K562 (cell line): Measurements from ENCODE around the gene SLC9A2. TPM values are rescaled to one million over a fixed set of nuclear protein-coding genes. Genes with fewer than 3 reads are reported as not detected.

Experiments
- CREB1 ChIP-seq, 2 experiments: sonication (generic) in 1 of 2; formaldehyde crosslinking in 1 of 2; IDR thresholded peaks; 2 replicates each; pipeline versions ENCODE4 v1.6.1 to v1.8.0; 2012 to 2022; ENCODE audit warnings: inconsistent platforms in 1 of 2, mild to moderate bottlenecking in 1 of 2, missing genetic modification reagents in 1 of 2, moderate library complexity in 1 of 2
- FOXJ3 ChIP-seq: sonication (generic); formaldehyde crosslinking; IDR thresholded peaks from 2 replicates; pipeline ENCODE4 v1.4.0; 2020; ENCODE audit warnings: mild to moderate bottlenecking, missing genetic modification reagents
- GATAD2A ChIP-seq: fragments of 450-650 bp; IDR thresholded peaks from 2 replicates; pipeline ENCODE4 v1.6.1; 2017
- MNT ChIP-seq, 2 experiments: fragments of 450-650 bp; conservative IDR thresholded peaks; 2 replicates each; pipeline ENCODE4 v1.6.1; 2017; ENCODE audit warnings: mild to moderate bottlenecking in 2 of 2, moderate library complexity in 2 of 2
- NFXL1 ChIP-seq: fragments of 450-650 bp; formaldehyde crosslinking; IDR thresholded peaks from 2 replicates; pipeline ENCODE4 v1.4.0; 2021; ENCODE audit warnings: mild to moderate bottlenecking
- NONO ChIP-seq, 2 experiments: fragments of 200-400 bp in 1 of 2; fragments of 450-650 bp in 1 of 2; formaldehyde crosslinking in 1 of 2; IDR thresholded peaks; 2 replicates each; pipeline ENCODE4 v1.6.1; 2017; ENCODE audit warnings: low read depth in 2 of 2, mild to moderate bottlenecking in 2 of 2, moderate library complexity in 2 of 2, low read length in 1 of 2
- OTX1 ChIP-seq: fragments of 450-650 bp; formaldehyde crosslinking; IDR thresholded peaks from 2 replicates; pipeline ENCODE4 v1.4.0; 2022; ENCODE audit warnings: mild to moderate bottlenecking
- PHF8 ChIP-seq: fragments of 200-600 bp; sonication (generic); IDR thresholded peaks from 2 replicates; pipeline ENCODE4 v1.6.1; 2012; ENCODE audit warnings: mixed run types, mild to moderate bottlenecking, inconsistent platforms, low read length, moderate library complexity, borderline replicate concordance
- POLR2B ChIP-seq: fragments of 450-650 bp; IDR thresholded peaks from 2 replicates; pipeline ENCODE4 v1.6.1; 2018; ENCODE audit warnings: low read depth; ENCODE audit not compliant: partially characterized antibody
- PRMT5 ChIP-seq: sonication (generic); formaldehyde crosslinking; IDR thresholded peaks from 2 replicates; pipeline ENCODE4 v1.5.0; 2020; ENCODE audit warnings: missing genetic modification reagents
- RB1 ChIP-seq: fragments of 450-650 bp; IDR thresholded peaks from 2 replicates; pipeline ENCODE4 v1.6.1; 2017; ENCODE audit warnings: low read depth, mild to moderate bottlenecking
- RFX1 ChIP-seq: fragments of 450-650 bp; IDR thresholded peaks from 2 replicates; pipeline ENCODE4 v1.6.1; 2016; ENCODE audit warnings: mild to moderate bottlenecking, moderate library complexity
- RUNX1 ChIP-seq: sonication (generic); IDR thresholded peaks from 2 replicates; pipeline ENCODE4 v1.6.1; 2016; ENCODE audit warnings: antibody characterized with exemption, low read depth
- SMAD1 ChIP-seq: fragments of 150-350 bp; IDR thresholded peaks from 2 replicates; pipeline ENCODE4 v1.6.1; 2014; ENCODE audit warnings: low read length, low read depth; ENCODE audit not compliant: partially characterized antibody
- SMAD2 ChIP-seq: fragments of 150-350 bp; IDR thresholded peaks from 2 replicates; pipeline ENCODE4 v1.6.1; 2014; ENCODE audit warnings: low read depth, mild to moderate bottlenecking, low read length
- ZNF589 ChIP-seq: fragments of 200-800 bp; sonication (Bioruptor generic); IDR thresholded peaks from 2 replicates; pipeline ENCODE4 v1.6.1; 2016; ENCODE audit warnings: low read depth, missing genetic modification characterization, missing compliant biosample characterization
- polyA plus RNA-seq, 8 experiments: library from polyadenylated mRNA; depleted of rRNA in 4 of 8; stranded (reverse) in 5 of 8; unstranded in 3 of 8; fragments of >200 nt; fragmentation: Nextera tagmentation in 2 of 8; fragmentation: Illumina TruSeq in 1 of 8; extraction: Ambion mirVana in 2 of 8; extraction: Trizol in 1 of 8; gene quantifications; 2 replicates each; pipeline versions ENCODE4 v1.2.1 to v1.2.3, GENCODE V29; 2011 to 2014; ENCODE audit warnings: inconsistent platforms in 1 of 8, missing spikeins in 1 of 8
- total RNA-seq, 7 experiments: library from RNA; depleted of rRNA in 6 of 7; stranded (reverse); fragments of >200 nt in 6 of 7; fragmentation: Illumina TruSeq in 2 of 7; extraction: Trizol in 2 of 7; gene quantifications; 2 replicates each; pipeline versions ENCODE4 v1.2.1 to v1.2.3, GENCODE V29; 2011 to 2021; ENCODE audit warnings: low replicate concordance in 1 of 7
- TF ChIP-seq, protein P1 (sequence below): fragments of 250-450 bp; sonication (Bioruptor Pico); IDR thresholded peaks from 2 replicates; pipeline ENCODE4 v1.8.0; 2022; ENCODE audit warnings: inconsistent platforms
- TF ChIP-seq, protein P2 (sequence below): fragments of 200-800 bp; sonication (Bioruptor generic); IDR thresholded peaks from 2 replicates; pipeline ENCODE4 v1.6.1; 2017; ENCODE audit warnings: missing genetic modification characterization, missing compliant biosample characterization
- TF ChIP-seq, protein P3 (sequence below): sonication (generic); formaldehyde crosslinking; IDR thresholded peaks from 2 replicates; pipeline ENCODE4 v1.8.0; 2022; ENCODE audit warnings: mild to moderate bottlenecking, missing genetic modification reagents
- TF ChIP-seq, protein P4 (sequence below): sonication (generic); formaldehyde crosslinking; IDR thresholded peaks from 2 replicates; pipeline ENCODE4 v1.8.1; 2023; ENCODE audit warnings: mild to moderate bottlenecking, missing genetic modification reagents

The SLC9A2 gene
- total and polyA plus RNA-seq, 9 of the 15 experiments (the other 6 are each of a cell fraction or from before 2014, with no cell fraction given), result 0.45 to 3.3 (median 1.6) TPM

- TF ChIP-seq, protein P1, sequence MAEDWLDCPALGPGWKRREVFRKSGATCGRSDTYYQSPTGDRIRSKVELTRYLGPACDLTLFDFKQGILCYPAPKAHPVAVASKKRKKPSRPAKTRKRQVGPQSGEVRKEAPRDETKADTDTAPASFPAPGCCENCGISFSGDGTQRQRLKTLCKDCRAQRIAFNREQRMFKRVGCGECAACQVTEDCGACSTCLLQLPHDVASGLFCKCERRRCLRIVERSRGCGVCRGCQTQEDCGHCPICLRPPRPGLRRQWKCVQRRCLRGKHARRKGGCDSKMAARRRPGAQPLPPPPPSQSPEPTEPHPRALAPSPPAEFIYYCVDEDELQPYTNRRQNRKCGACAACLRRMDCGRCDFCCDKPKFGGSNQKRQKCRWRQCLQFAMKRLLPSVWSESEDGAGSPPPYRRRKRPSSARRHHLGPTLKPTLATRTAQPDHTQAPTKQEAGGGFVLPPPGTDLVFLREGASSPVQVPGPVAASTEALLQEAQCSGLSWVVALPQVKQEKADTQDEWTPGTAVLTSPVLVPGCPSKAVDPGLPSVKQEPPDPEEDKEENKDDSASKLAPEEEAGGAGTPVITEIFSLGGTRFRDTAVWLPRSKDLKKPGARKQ (CRISPR knock-in tag), result no peak
- TF ChIP-seq RFX1 (no peak), MNT (conservative IDR thresholded peaks at IDR 0.05) (peak in 1 of 2 experiments; percentile 34; a peak in 1 of 4 replicates), RB1 (no peak), OTX1 (no peak), RUNX1 (no peak), ZNF589 (CRISPR knock-in tag) (no peak), POLR2B (no peak), CREB1 (IDR thresholded peaks at IDR 0.05) (no peak), CREB1 (CRISPR knock-in tag; IDR thresholded peaks at IDR 0.05) (no peak), NFXL1 (CRISPR knock-in tag) (no peak), FOXJ3 (CRISPR knock-in tag) (no peak), SMAD1 (no peak), SMAD2 (no peak), GATAD2A (no peak), NONO (IDR thresholded peaks at IDR 0.05; ENCODE audit: low read depth in 2 of 2, low read length in 1 of 2) (0 out of 4 replicates have a peak, but pooled peaks of 1 of the 2 experiments have one; percentile 46), PRMT5 (CRISPR knock-in tag) (no peak), PHF8 (peak; percentile 40; the same call in 1 of the 2 replicates)
- TF ChIP-seq, protein P2, sequence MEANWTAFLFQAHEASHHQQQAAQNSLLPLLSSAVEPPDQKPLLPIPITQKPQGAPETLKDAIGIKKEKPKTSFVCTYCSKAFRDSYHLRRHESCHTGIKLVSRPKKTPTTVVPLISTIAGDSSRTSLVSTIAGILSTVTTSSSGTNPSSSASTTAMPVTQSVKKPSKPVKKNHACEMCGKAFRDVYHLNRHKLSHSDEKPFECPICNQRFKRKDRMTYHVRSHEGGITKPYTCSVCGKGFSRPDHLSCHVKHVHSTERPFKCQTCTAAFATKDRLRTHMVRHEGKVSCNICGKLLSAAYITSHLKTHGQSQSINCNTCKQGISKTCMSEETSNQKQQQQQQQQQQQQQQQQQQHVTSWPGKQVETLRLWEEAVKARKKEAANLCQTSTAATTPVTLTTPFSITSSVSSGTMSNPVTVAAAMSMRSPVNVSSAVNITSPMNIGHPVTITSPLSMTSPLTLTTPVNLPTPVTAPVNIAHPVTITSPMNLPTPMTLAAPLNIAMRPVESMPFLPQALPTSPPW, result peak; percentile 52; the same call in 1 of the 2 replicates
- TF ChIP-seq, protein P3, sequence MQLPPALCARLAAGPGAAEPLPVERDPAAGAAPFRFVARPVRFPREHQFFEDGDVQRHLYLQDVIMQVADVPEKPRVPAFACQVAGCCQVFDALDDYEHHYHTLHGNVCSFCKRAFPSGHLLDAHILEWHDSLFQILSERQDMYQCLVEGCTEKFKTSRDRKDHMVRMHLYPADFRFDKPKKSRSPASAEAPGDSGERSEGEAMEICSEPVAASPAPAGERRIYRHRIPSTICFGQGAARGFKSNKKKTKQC (CRISPR knock-in tag), result no peak
- TF ChIP-seq, protein P4, sequence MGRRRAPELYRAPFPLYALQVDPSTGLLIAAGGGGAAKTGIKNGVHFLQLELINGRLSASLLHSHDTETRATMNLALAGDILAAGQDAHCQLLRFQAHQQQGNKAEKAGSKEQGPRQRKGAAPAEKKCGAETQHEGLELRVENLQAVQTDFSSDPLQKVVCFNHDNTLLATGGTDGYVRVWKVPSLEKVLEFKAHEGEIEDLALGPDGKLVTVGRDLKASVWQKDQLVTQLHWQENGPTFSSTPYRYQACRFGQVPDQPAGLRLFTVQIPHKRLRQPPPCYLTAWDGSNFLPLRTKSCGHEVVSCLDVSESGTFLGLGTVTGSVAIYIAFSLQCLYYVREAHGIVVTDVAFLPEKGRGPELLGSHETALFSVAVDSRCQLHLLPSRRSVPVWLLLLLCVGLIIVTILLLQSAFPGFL (CRISPR knock-in tag), result no peak
Measured at GRCh38 chr2:102619414-102620319, at the start of gene SLC9A2 (continued).
